Prostate gland (tissue), 2 donors: ENCODE data around the gene MED8. TPM values are rescaled to one million over a fixed set of nuclear protein-coding genes. Genes with fewer than 3 reads are reported as not detected.

ENCODE experiments used
- DNase-seq: peaks from one replicate; pipeline ENCODE4 v3.0.0-alpha.2; 2019; ENCODE audit warnings: low spot score
- H3K27ac ChIP-seq, 2 donors: fragments of 200-600 bp; sonication (generic); 2 replicates each; pipeline ENCODE4 v1.5.1; 2017 to 2019
- H3K27me3 ChIP-seq: fragments of 200-600 bp; sonication (generic); replicated peaks from 2 replicates; pipeline ENCODE4 v1.5.1; 2019; ENCODE audit not compliant: insufficient read depth
- H3K36me3 ChIP-seq, 2 donors: fragments of 200-600 bp; sonication (generic); 1 replicate in 1 of 2; 2 replicates in 1 of 2; pipeline versions ENCODE4 v1.5.1 to v1.8.1; 2017 to 2019
- H3K4me1 ChIP-seq: fragments of 200-600 bp; sonication (generic); replicated peaks from 2 replicates; pipeline ENCODE4 v1.5.1; 2019
- H3K4me3 ChIP-seq, 2 donors: fragments of 200-600 bp; sonication (generic); 2 replicates each; pipeline ENCODE4 v1.5.1; 2017 to 2019
- H3K9me3 ChIP-seq: fragments of 200-600 bp; sonication (generic); 2 replicates; pipeline ENCODE4 v1.5.1; 2017
- CTCF ChIP-seq, 4 experiments: fragments of 200-600 bp in 2 of 4; fragments of 450-650 bp in 2 of 4; sonication (generic) in 2 of 4; IDR thresholded peaks; 1 replicate in 3 of 4; 2 replicates in 1 of 4; pipeline ENCODE4 v1.5.1; 2016 to 2019; ENCODE audit warnings: antibody characterized with exemption in 4 of 4, mild to moderate bottlenecking in 2 of 4, moderate library complexity in 2 of 4
- POLR2A ChIP-seq: fragments of 450-650 bp; IDR thresholded peaks from one replicate; pipeline ENCODE4 v1.6.1; 2016; ENCODE audit warnings: antibody characterized with exemption, mild to moderate bottlenecking
- POLR2AphosphoS5 ChIP-seq: sonication (generic); formaldehyde crosslinking; IDR thresholded peaks from one replicate; pipeline ENCODE4 v1.6.1; 2017; ENCODE audit warnings: antibody characterized with exemption
- WGBS: methylation state at CpG from one replicate; pipeline ENCODE4 v1.1.5; 2018; 5-methylcytosine and 5-hydroxymethylcytosine counted together
- intact Hi-C: fragments of 100-400 bp; cut with DNase I; formaldehyde crosslinking; loops from one replicate; pipeline ENCODE4 v1.14.2; 2022
- total RNA-seq, 2 donors: library from RNA; depleted of rRNA; stranded (reverse); fragments of >200 nt; gene quantifications; one replicate each; pipeline ENCODE4 v1.1.0, GENCODE V29; 2016

MED8 gene
- total RNA-seq, 2 donors from 2014 or later: 36.9 to 43.2 TPM

GRCh38 chr1:43427524-43427923 lies 37.9 kb upstream of the MED8 start:
- no peak overlapping the region for H3K4me3 ChIP-seq
- no peak overlapping the region for H3K27ac ChIP-seq
- intact Hi-C loops: no loop called here
- peak; percentile 28 for DNase-seq
- H3K4me1 ChIP-seq: no peaks in the 10 kb centered on the region
- H3K36me3 ChIP-seq: peaks cover 30 to 43% of the 10 kb centered on the region in 2 donors
- 72% methylated on average over 14 of the region's 14 CpGs for WGBS
- H3K27me3 ChIP-seq: no peaks in the 10 kb centered on the region
- H3K9me3 ChIP-seq: no peaks in the 10 kb centered on the region
- no peak for TF ChIP-seq CTCF (IDR thresholded peaks at IDR 0.05)
- no peak for TF ChIP-seq POLR2A
- no peak for TF ChIP-seq POLR2AphosphoS5

DNA sequence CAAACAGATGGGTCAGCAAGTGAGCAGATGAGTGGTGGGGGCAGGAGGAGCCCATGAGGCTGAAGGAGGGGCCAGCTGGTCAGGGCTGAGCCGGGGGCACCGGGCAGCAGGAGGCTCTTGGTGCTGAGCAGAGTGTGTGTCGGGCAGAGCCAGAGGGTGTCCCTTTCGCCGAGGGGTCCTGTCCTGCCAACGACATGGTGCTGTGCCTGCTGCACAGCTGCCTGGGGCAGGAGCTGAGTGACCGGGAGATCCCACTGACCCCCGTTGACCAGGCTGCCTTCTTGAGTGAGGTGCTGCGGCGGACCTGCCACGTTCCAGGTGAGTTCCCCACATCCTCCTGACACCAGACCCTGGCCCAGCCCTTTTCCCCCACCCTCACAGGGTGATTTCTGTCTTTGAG lies 36.6 kb upstream of the MED8 start:
- TF ChIP-seq POLR2A (no peak), CTCF (IDR thresholded peaks at IDR 0.05) (no peak), POLR2AphosphoS5 (no peak)
- H3K27ac ChIP-seq: no peak overlapping the region
- 83% methylated on average over 11 of the region's 11 CpGs for WGBS
- intact Hi-C loops: no loop called here
- H3K27me3 ChIP-seq: no peaks in the 10 kb centered on the region
- H3K4me3 ChIP-seq: no peak overlapping the region
- H3K36me3 ChIP-seq: peaks cover 25 to 35% of the 10 kb centered on the region in 2 donors
- H3K4me1 ChIP-seq: no peaks in the 10 kb centered on the region
- no peaks in the 10 kb centered on the region for H3K9me3 ChIP-seq
- DNase-seq: no peak

DNA sequence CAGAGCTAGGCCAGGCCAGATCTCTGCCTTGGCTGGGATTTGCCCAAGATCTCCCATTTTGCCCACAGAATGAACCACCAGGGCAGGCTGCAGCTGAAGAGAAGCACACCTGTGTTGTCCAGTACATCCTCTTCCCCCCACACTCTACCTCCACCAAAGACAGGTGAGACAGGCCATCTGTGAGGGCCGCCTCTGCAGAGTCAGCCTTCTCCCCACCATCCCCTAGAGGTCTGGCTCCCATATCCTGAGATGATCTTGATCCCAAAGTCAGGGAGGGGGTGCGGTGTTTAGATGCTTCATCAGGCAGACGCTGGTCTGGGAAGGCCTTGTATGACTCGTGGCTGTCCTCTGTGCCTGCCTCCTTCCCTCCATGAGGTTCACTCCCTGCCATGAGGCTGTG lies 35.4 kb upstream of the MED8 start:
- H3K27me3 ChIP-seq: no peaks in the 10 kb centered on the region
- H3K27ac ChIP-seq: no peak overlapping the region
- no peaks in the 10 kb centered on the region for H3K9me3 ChIP-seq
- no peak overlapping the region for H3K4me3 ChIP-seq
- WGBS: 73% methylated on average over 4 of the region's 4 CpGs
- intact Hi-C loops: no loop called here
- H3K36me3 ChIP-seq: peaks cover 31 to 34% of the 10 kb centered on the region in 2 donors
- TF ChIP-seq POLR2AphosphoS5 (no peak), POLR2A (no peak), CTCF (IDR thresholded peaks at IDR 0.05) (no peak)
- DNase-seq: no peak
- H3K4me1 ChIP-seq: no peaks in the 10 kb centered on the region

- no peak for TF ChIP-seq CTCF (IDR thresholded peaks at IDR 0.05)
- no peak for TF ChIP-seq POLR2A
- no peak for TF ChIP-seq POLR2AphosphoS5
- no peak for DNase-seq
- intact Hi-C loops: no loop called here
- Histone ChIP-seq H3K4me1 (no peaks in the 10 kb centered on the region), H3K36me3 (peaks cover 28 to 40% of the 10 kb centered on the region in 2 donors), H3K9me3 (no peaks in the 10 kb centered on the region), H3K27me3 (no peaks in the 10 kb centered on the region), H3K27ac (no peak overlapping the region), H3K4me3 (no peak overlapping the region)
- 89% methylated on average over 23 of the region's 23 CpGs for WGBS
Observed at GRCh38 chr1:43423672-43424550, 34.3 kb upstream of the MED8 start.
